K562 (cell line): ENCODE results near the gene HSPE1. TPM values are rescaled to one million over a fixed set of nuclear protein-coding genes. Genes with fewer than 3 reads are reported as not detected.

Experiments
- ARID4B ChIP-seq: sonication (generic); formaldehyde crosslinking; IDR thresholded peaks from 2 replicates; pipeline ENCODE4 v1.8.0; 2022; ENCODE audit warnings: mild to moderate bottlenecking, missing genetic modification reagents
- CBX3 ChIP-seq, 2 experiments: IDR thresholded peaks; 1 replicate in 1 of 2; 2 replicates in 1 of 2; pipeline ENCODE4 v1.6.1; 2012; ENCODE audit warnings: inconsistent platforms in 2 of 2, low read length in 2 of 2, borderline replicate concordance in 1 of 2, control low read depth in 1 of 2
- CREB3L1 ChIP-seq: fragments of 450-650 bp; IDR thresholded peaks from 2 replicates; pipeline ENCODE4 v1.6.1; 2014; ENCODE audit warnings: low read depth, mild to moderate bottlenecking, moderate library complexity, borderline replicate concordance
- NR1H2 ChIP-seq: sonication (generic); formaldehyde crosslinking; IDR thresholded peaks from 2 replicates; pipeline ENCODE4 v1.4.0; 2020; ENCODE audit warnings: mild to moderate bottlenecking, missing genetic modification reagents
- POLR2AphosphoS2 ChIP-seq: IDR thresholded peaks from 2 replicates; pipeline ENCODE4 v1.6.1; 2012; ENCODE audit warnings: low read length, improper control_type of control experiment
- POLR2B ChIP-seq: fragments of 450-650 bp; IDR thresholded peaks from 2 replicates; pipeline ENCODE4 v1.6.1; 2018; ENCODE audit warnings: low read depth; ENCODE audit not compliant: partially characterized antibody
- ZBTB40 ChIP-seq, 2 experiments: fragments of 450-650 bp in 1 of 2; sonication (generic) in 1 of 2; formaldehyde crosslinking in 1 of 2; IDR thresholded peaks; 2 replicates each; pipeline versions ENCODE4 v1.7.1 to v1.9.0; 2016 to 2022; ENCODE audit warnings: inconsistent platforms in 1 of 2, mild to moderate bottlenecking in 1 of 2, missing genetic modification reagents in 1 of 2
- ZNF449 ChIP-seq: fragments of 250-450 bp; sonication (Bioruptor Pico); IDR thresholded peaks from 2 replicates; pipeline ENCODE4 v1.8.0; 2022; ENCODE audit warnings: moderate library complexity, mild to moderate bottlenecking, inconsistent platforms
- polyA plus RNA-seq, 8 experiments: library from polyadenylated mRNA; depleted of rRNA in 4 of 8; stranded (reverse) in 5 of 8; unstranded in 3 of 8; fragments of >200 nt; fragmentation: Nextera tagmentation in 2 of 8; fragmentation: Illumina TruSeq in 1 of 8; extraction: Ambion mirVana in 2 of 8; extraction: Trizol in 1 of 8; gene quantifications; 2 replicates each; pipeline versions ENCODE4 v1.2.1 to v1.2.3, GENCODE V29; 2011 to 2014; ENCODE audit warnings: inconsistent platforms in 1 of 8, missing spikeins in 1 of 8
- total RNA-seq, 7 experiments: library from RNA; depleted of rRNA in 6 of 7; stranded (reverse); fragments of >200 nt in 6 of 7; fragmentation: Illumina TruSeq in 2 of 7; extraction: Trizol in 2 of 7; gene quantifications; 2 replicates each; pipeline versions ENCODE4 v1.2.1 to v1.2.3, GENCODE V29; 2011 to 2021; ENCODE audit warnings: low replicate concordance in 1 of 7

The HSPE1 gene
- total and polyA plus RNA-seq, 9 of the 15 experiments (the other 6 are each of a cell fraction or from before 2014, with no cell fraction given): 223 to 1,007 (median 612) TPM

- TF ChIP-seq ZNF449 (no peak), ZBTB40 (IDR thresholded peaks at IDR 0.05) (peak; percentile 75), ZBTB40 (CRISPR knock-in tag; IDR thresholded peaks at IDR 0.05) (no peak), CBX3 (IDR thresholded peaks at IDR 0.05; ENCODE audit: borderline replicate concordance in 1 of 2, low read length in 2 of 2) (no peak; a peak in 1 of 3 replicates), ARID4B (CRISPR knock-in tag) (no peak), POLR2AphosphoS2 (0 out of 2 replicates have a peak, but pooled peaks have one; percentile 46), CREB3L1 (peak; percentile 80; the same call in 1 of the 2 replicates), POLR2B (peak; percentile 80), NR1H2 (CRISPR knock-in tag) (no peak)
Measured at GRCh38 chr2:197453123-197453913, 46.9 kb upstream of the HSPE1 start, which contains the start of gene COQ10B (continued).
